T47D (cell line): ENCODE measurements around the gene GRIP2.

Source experiments
- DNase-seq, 2 experiments: peaks; one replicate each; pipeline versions ENCODE4 v3.0.0 to v3.0.0-alpha.2; 2011 to 2012; ENCODE audit warnings: low read depth in 1 of 2, low spot score in 1 of 2
- JUND ChIP-seq: IDR thresholded peaks from 2 replicates; pipeline ENCODE4 v1.6.1; 2012; ENCODE audit warnings: low read depth
- in situ Hi-C: cut with HindIII; loops from 2 replicates; pipeline ENCODE4 v1.10.0; 2016; ENCODE audit warnings: low sequenced_read_pairs, low pct_unique_long_range_greater_than_20kb

Gene GRIP2

DNA sequence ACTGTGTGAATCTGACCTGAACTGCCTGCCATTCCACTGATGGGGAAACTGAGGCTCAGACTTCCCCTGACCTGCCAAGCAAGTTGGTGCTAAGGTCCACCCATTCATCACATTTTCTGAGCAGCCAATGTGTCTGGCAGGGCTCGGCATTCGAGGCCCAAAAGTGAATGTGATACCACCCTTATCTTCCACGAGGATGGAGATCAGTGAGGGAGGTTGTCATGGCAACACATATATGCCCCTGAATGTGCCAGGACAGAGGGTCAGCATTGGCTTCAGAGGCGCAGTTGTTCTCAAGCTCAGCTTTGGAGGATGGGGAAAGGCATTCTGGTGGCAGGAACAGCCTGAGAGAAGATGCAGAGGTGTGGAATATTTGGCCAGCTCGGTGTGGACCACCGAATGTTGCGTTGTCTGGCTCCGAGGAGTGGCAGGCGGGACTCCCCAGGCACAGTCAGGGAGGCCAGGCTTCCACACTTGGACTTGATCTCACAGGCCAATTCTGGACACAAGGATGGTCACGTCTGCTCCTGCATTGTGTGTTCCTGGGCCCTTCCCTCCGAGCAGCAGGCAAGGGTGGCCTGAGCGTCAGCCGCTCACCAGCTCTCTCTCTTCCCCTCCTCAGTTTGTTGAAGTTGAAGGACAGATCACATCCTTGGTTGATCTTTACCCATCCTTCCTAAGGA, 63.4 kb downstream of the GRIP2 start:
- in situ Hi-C loops, result no loop called here
- no peak for DNase-seq
- TF ChIP-seq JUND, result no peak

DNA sequence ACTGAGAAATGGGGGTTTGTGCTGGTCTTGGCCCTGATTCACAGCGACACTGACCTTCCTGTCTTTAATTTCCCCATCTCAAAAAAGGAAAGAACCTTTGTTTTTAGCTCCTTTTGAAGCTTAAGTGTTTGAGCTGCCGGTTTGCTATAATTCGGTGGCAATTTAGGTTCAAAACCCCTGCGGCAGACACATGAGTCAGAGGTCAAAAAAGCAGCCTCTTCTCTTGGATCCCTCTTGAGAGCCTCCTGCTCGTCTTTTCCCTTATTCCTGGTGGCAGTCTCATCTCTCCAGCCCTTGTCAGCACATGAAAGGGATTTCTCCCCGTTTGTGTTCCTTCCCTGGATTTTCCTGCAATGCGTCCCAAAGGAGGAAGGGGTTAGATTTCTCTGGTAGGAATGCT, 64.5 kb downstream of the GRIP2 start:
- in situ Hi-C loops, result no loop called here
- DNase-seq, result no peak
- no peak for TF ChIP-seq JUND

DNA sequence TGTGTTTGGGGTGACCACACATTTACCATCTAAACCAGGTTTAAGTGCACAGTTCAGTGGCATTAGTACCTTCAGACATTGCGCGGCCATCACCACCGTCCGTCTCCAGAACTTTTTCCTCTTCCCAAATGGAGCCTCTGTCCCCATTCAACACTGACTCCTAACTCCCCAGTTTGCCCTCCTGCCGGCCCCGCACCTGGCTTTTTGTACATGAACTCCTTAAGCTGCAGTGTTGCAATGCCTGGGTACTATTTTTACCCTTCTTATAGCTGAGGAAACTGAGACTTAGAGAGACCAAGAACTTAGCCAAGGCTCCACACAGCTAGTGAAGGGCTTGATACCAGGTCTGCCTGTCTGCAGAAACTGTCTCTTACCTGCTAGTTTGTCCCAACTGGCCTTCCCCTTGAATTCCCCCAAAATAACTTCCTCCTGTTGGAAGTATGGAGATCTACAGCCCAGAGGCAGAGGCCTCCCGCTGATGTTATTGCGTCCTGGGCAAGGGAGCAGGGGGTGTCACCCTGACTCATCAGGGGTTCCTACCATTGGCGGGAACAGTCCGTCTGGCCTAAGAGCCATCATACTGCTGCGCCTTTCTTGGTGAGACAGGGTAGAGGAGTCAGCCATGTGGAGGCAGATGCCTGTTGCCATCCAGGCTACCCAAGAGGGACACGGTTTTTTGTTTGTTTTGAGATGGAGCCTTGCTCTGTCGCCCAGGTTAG, 65.6 kb downstream of the GRIP2 start:
- no peak for DNase-seq
- in situ Hi-C loops, result no loop called here
- TF ChIP-seq JUND, result no peak

DNA sequence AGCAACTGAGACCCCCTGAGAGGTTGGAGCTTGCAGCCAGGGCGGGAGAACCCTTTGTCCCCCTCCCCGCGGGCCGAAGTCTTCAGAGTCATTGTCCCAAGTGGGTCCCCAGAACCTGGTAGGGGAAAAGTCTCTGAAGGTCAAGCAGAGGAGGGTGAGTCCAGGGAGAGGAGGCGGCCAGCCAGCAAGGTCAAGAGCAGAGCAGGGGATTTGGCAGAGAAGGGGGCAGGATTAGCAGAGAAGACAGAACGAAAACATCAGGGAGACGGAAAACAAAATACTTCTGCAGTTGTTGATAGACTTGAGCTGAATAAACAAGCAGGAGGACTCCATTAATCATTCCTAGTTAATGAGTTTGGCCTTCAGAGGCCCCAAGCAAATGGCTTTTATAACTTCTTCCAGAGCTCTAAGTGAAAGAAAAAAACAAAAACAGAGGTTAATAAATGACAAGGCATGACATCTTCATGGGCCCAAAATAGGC, 66.7 kb downstream of the GRIP2 start:
- in situ Hi-C loops, result no loop called here
- TF ChIP-seq JUND, result no peak
- no peak for DNase-seq

DNA sequence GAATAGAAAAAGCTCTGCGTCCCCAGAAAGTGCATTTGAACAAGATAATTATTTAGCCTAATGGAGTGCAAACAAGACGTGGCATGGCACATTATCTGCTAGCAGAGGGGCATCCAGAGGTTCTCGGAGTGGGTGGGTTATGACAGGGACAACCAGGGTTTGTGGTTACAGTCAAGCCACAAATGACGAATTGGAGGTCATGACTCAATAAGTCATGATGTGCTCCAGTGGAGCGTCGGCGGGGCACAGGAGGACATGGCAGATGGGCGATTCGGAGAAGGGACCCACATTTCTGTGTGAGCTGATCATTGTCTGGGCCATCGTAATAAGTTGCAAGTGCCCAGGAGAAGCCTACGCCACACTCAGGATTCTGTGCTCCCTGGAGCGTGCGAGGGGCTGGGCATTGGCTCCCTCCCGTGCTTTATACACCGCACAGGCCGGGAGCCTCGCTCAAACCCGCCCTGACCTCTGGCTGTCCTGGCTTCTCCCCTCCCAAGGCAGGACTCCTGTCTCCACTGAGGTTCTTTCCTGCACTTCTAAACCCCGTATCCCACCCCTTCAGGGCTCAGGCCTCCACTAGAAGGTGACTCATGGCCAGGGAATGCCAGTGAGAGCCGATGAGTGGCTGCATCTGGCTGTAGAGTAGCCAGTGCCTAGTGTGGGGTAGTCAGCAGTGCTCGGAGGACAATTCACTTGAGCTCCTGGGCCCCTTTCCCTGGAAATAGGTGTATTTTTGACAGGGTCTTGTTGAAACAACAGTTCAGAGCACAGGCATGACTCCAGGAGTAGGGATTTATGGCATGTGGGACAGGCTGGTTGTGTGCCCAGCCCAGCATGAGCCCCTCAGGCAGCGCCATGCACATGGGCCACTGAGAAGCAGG, 67.4 kb downstream of the GRIP2 start:
- in situ Hi-C loops, result no loop called here
- no peak for DNase-seq
- TF ChIP-seq JUND, result no peak

DNA sequence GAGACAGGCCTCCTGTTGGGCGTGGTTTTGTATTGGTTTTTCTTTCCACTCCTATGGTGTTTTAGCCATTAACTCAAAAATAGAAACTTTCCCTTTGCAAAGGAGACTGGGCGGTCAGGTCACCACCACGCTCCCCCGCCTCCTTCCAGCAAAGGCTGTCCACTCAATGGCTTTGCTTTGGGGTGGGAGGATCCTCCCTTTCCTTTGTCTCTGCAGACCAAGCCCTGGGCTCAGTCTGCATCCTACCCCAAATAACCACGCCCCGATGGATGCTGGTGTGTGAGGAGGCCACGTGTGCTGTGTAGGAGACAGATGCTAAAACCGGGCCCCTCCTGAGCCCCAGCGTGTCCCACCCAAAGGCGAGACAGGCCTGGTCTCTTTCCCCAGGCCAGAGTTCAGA, 68.5 kb downstream of the GRIP2 start:
- TF ChIP-seq JUND, result no peak
- in situ Hi-C loops, result no loop called here
- DNase-seq, result no peak

DNA sequence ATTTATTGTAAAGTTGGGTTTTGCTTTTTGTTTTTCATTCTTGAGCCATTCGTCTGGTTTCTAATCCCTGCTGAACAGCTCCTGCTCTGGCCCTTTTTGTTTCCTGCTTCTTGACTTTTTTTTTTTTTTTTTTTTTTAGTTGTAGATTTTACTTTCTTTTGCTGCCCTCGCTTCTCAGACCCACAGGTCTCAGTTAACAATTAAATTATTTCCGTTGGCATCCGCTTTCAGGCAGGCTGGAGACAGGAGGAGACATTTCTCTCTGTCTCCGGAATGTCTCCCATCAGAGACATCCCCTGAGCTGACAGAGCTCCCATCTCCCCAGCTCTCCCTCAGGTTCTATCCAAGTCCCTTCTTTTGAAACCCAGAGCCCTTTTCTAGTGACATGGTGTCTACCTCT, 69.1 kb downstream of the GRIP2 start:
- TF ChIP-seq JUND, result no peak
- in situ Hi-C loops, result no loop called here

DNA sequence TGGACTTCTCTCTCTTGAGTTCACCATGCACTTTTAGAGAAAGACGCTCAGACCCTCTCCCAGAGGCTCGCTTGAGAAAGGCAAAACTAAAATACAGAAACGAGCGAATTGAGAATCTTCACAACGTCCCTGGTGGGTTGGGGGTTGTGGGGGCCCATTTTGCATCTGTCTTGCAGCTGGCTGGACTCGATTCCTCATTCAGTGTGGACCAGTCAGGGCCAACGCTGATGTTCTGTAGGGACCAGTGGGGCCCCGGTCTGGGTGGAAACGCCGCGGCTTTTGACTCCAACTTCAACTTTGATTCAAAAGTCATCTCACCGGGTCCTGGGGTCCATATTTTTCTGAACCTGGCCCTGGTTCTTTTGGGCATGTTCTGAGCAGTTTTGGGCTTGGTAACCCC, 69.7 kb downstream of the GRIP2 start:
- in situ Hi-C loops, result no loop called here
- DNase-seq, result no peak
- TF ChIP-seq JUND, result no peak

More for the DNA sequence above, 69.1 kb downstream of the GRIP2 start:
- DNase-seq, result no peak

DNA sequence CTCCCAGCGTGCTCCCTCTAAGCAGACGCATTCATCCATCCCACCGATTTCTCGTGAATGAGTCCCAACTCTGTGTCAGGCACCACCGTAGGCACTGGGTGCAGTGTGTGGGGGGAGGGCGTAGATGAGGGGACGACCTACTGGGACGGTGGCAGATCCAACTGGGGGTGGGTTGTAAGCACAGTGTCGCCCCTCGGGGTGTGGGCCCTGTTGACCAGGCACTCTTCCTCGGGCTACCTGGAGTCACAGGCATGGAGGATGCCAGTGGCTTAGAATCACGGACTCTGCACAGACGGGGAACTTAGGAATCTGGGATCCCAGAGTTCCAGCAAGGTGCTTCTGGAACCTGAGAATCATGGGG, 71.5 kb downstream of the GRIP2 start:
- no peak for TF ChIP-seq JUND
- in situ Hi-C loops, result no loop called here
- DNase-seq, result no peak

DNA sequence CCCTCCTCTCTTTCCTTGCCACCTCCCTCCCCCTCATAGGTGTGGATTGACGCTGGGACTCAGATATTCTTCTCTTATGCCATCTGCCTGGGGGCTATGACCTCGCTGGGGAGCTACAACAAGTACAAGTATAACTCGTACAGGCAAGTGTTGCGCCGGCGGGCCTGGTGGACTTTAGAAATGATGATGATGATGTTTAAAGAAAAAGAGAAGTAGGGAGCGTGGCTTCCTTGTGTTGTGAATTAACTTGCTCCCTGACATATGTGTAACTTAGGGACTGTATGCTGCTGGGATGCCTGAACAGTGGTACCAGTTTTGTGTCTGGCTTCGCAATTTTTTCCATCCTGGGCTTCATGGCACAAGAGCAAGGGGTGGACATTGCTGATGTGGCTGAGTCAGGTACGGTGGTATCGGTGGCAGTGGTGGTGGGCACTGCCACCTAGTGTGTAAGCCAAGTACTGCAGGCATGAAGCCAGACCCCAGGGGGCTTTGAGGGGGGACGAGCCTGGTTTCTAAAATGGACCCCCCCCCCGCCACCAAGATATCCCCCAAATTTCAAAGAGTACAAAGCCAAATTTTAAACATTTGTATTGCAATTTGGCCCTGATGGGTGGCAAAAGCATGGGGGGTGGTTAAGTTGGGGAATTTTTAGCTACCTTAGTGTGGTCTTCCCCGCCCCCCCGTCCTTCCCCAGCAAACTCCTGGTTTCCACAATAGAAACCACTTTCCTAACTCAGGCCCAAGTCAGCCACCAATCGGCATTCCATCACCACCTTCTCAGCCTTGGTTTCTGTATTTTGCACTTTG, 72.1 kb downstream of the GRIP2 start:
- in situ Hi-C loops, result no loop called here
- no peak for TF ChIP-seq JUND
- peak; percentile 43 to 85 for DNase-seq

DNA sequence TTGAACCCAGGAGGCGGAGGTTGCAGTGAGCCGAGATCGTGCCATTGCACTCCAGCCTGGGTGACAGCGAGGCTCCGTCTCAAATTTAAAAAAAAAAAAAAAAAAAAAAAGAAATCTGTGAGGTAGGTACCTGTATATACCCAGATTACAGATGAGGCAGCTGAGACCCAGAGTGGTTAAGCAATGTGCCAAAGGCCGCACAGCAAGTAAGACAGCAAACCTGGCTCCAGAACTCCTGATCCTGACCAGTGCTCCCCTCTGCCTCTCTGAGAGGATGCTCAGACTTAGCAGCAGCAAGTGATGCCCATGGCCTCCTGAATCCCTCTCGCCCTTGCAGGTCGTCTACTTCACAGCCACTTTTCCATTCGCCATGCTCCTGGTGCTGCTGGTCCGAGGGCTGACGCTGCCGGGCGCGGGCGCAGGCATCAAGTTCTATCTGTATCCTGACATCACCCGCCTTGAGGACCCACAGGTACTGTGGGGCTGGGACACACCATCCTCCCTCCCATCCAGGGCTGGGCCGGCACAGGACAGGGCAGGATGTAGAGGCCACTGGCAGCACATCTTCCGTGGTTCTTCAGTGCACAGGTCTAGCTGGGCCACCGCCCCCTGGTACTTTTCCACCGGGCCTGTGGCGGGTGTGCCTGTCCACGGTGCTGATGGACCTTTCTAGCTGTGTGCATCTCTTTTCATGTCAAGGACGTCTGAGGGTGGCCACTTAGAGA, 73.8 kb downstream of the GRIP2 start:
- in situ Hi-C loops, result no loop called here
- TF ChIP-seq JUND, result no peak

More for the DNA sequence above, 73.8 kb downstream of the GRIP2 start:
- DNase-seq, result no peak
